SW 1271 (cell line): ENCODE data around the gene CREB5.
"Not testable (repeated sequence)": the region's sequence is repeated elsewhere in the genome, so short reads cannot be mapped to it uniquely, and the experiment has no call there.

Experiments used
- DNase-seq, 2 experiments: peaks; one replicate each; lab custom pipeline; 2025; lab: John Stamatoyannopoulos, UW

The CREB5 gene

DNA sequence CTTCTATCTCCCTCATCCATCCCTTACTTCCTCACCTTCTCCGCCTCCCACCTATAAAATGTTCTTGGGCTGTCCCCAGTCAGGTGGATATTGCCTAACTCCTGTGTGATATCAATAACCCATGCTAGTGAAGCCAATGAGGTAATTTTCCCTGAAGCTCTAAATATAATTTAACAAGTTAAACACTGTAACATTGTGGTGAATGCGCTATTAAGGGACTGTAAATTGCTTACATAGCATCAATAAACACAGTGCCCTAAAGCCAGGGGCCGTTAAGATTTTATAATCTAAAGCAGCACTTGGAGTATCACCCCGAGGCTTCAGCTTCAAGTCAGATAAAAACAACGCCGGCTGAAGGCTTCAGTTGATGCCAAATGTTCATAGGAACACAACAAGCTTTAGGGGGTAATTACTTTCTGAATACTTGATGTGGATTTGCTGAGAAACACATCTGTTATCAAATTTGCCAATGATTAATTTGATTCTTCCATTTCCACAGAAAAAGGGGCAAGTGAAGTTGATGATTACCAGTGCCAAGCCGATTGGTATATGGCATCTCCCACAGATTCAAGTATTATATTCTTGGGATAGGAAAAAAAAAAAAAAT is 138.4 kb downstream of the CREB5 start:
- DNase-seq, result no peak

DNA sequence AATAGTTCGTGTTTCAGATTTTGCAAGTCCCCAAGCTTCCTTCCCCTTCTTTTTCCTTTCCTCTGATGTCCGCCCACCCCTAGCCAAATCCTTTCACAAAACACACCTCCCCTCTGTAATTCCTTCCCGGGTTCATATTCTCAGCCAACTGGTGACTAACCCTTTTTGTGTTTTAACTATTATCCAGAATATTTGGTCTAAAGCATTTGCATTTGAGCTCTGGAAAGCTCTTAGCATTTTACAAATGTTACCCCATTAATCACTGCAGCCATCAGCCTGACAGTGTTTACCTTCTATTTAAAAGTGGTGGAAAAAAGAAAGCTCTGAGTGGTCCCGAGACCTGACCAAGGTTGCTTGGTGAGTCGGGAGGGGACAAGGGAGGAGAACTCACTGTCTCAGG is 139.0 kb downstream of the CREB5 start:
- DNase-seq, result no peak

DNA sequence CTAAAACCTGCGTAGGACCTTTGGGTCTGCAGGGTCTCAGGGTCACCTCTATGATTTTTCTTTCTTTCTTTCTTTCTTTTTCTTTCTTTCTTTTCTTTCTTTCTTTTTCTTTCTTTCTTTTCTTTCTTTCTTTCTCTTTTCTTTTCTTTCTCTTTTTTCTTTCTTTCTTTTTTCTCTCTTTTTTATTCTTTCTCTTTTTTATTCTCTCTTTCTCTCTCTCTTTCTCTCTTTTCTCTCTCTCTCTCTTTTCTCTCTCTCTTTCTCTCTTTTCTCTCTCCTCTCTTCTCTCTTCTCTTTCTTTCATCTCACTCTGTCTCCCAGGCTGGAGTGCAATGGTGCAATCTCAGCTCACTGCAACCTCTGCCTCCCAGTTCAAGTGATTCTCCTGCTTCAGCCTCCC is 139.4 kb downstream of the CREB5 start:
- not testable (repeated sequence) for DNase-seq

DNA sequence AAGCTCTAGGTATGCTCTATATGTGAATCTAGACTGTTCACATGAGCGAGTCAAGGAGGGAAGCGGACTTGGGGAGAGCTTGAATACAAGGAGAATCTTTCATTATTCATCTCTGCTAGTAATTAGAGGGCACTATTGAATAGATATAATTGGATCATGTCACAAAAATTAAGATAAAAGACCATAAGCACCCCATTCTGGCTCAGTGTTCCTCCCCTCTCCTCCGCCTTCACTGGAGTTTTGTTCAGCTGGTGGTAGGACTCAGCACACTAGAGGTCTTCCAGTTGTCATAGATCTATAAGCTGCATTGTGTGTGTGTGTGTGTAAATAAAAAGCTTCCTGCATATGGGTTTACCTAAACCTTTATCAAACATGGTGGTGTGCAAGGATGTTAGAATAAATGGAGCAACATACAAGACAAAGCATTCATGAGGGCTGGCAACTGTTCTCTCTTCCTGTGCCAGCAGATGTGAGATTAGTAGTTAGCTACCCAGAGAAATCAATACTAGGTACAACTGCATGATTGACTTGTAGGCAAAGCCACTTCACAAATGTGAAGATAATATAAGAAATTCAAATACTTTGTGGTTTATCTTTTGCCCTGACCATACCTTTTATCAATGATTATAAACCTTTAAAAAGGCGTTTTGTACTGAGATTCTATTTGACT is 142.6 kb downstream of the CREB5 start:
- DNase-seq, result no peak

DNA sequence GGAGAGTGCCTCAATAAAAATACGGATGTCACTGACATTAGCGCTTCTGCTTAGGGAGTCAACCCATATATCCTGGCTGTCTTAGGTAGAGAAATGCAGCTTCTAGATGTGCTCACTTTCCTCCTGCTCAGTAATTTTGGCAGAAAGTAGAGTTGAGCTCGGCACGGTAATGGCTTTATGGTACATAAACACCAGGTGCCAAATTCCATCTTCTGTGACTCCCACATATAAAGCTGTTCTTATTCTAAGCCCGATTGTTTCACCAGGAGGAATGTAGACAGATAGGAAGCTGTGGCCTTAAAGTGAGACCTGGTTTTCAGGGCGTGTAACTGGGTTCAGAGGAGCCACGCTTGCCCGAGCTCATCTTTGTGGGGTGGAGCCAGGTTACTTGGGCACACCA is 143.7 kb downstream of the CREB5 start:
- DNase-seq, result no peak

DNA sequence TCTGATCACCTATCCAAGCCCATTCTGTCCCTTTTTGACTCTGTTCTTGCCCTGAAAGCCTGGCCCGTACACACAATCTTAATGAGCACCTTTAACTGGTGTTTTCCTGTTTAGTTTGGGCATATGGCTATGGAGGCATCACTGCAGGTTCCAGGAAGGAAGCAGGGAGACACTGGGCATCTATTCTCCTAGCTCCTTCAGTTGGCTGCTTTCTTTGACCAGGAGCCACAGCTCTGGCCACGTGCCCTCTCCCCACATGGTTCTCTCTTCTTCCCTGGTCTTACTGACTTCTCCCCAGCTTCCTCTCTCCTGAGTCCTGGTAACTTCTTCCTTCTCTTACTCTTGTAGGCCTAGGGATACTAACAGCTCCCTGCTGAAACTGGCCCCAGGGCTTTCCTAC is 144.4 kb downstream of the CREB5 start:
- DNase-seq, result no peak

DNA sequence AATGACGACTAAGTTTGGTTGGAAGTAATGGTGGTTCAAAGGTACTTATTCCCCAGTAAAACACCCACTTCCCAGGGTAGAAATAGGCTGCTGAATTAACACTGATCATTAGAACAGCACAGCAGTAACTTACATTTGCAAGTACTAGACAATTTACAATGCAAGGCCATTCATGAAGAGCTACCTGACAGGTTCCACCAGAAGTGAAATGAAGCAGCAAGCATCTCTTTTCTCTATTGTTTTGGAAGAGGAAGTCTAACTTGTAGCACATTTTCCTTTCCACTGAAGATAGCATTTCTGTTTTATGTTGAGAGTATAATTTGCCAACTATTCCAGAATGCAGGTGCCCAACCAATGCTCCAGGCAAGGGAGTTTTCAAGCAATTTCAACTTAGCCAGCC is 145.9 kb downstream of the CREB5 start:
- DNase-seq, result no peak

DNA sequence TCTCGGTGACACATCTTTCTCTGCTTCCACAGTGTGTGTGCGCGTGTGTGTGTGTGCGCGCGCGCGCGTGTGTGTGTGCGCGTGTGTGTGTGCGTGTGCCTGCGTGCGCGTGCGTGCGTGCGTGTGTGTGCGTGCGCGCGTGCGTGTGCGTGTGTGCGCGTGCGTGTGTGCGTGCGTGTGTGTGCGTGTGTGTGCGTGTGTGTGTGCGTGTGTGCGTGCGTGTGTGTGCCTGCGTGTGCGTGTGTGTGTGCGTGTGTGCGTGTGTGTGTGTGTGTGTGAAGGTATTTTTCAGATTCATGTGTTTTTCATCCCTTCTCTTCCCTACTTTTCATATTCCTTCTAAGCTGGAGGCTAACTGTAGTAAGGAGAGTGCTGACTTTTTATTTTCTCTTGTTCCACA is 148.4 kb downstream of the CREB5 start:
- DNase-seq, result no peak

DNA sequence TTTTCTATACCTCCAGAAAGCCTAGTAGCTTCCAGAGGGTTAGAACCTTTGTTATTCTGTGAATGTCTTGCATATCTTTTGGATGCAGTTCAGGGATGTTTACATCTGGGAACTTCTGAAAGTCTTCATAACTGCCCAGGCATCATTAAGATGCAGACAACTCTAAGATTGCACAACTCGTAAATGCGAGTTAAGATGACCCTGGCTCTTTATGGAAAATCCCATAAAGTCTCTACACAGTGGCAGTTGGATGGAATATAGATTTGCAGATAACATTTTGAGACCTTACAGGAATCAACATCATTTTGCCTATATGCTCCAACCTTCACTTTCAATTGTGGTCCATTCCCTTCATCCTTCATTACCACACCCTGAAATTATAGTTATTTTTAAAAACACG is 151.7 kb downstream of the CREB5 start:
- DNase-seq, result no peak

DNA sequence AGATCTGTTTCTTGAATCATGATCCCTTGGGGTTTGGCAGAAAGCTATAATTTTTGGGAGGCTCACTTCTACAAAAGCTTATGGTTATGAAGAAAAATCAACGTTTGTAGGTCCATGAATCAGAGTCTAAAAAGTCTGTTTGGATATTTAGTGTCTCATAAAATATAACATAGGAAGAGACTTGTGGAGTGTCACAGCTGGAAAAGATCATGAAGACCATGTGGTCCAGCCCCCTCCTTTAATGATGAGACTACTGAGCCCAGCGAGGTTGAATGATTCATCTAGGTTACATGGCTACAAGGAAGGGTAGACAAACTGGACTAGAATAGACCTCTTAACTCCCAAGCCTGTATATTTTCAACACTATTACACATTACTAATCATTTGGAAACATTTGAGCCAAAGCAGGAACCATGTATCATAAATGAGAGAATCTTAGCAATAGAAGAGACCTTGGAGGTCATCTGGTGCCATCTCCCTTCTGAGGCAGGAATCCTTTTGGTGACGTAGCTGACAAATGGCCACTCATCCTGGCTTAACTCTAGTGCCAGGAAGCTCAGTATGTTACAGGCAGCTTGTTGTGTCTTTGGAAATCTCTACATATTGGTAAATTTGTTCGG is 152.5 kb downstream of the CREB5 start:
- no peak for DNase-seq

DNA sequence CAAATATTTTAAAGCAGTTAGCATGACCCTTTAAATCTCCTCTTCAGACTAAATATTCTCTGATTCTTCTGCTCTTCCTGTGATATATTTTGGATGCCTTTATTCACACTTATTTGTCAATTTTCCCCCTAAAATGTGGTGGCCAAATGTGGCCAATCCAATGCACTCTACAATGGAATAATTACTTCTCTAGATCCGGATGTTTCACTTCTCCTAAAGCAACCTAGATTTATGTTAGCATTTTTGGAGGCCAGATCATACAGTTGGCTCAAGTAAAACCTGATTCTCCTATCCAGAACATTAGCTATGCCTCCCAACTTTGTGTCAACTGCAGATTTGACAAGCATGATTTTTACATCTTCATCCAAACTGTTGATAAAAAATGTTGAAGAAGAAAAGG is 153.7 kb downstream of the CREB5 start:
- DNase-seq, result no peak

DNA sequence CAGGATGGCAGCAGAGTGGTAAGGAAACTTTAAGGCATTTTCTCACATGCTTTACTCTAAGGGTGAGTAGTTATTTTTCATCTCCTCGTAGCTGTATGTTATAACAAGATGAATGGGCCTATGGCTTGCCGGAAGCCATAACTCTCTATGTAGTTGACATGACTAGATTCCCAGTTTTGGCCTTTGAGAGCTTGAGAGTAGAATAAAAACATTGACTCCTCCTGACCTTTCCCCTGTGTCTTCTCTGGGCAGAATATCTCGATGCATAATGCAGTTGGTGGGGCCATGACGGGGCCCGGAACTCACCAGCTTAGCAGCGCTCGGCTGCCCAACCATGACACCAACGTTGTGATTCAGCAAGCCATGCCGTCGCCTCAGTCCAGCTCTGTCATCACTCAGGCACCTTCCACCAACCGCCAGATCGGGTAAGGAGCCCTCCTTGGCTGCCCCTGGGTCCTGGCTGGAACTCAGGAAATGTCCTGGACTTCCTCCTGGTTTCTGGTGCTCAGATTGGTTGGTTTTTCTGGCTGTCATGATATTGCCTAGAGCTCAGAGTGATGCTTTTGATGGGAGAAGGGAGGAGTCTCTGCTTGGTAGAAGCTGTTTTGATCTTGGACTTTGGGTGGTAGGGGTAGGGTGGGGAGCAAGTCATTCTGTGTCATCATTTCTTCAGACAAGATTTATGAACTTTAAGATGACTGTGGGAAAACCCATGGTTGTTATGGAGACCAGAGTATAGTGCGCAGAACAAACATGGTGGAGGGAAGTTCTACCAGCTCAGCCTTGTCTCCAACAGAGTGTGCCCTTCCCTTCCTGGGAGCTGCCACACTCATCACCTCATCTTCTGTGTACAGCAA is 158.0 kb downstream of the CREB5 start:
- DNase-seq, result no peak

DNA sequence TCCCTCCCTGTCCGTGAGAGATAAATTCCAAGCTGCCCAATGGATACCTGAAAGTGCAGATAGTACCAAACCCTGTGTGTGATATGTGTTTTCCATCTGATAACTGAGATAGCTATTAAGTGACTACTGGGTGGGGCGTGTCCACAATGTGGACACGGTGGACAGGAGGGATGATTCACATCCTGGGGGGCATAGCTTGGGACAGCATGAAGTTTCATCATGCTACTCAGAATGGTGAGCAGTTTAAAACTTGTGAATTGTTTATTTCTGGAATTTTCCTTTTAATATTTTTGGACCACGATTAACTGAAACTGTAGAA is 158.6 kb downstream of the CREB5 start:
- peak; percentile 3 to 6 for DNase-seq

DNA sequence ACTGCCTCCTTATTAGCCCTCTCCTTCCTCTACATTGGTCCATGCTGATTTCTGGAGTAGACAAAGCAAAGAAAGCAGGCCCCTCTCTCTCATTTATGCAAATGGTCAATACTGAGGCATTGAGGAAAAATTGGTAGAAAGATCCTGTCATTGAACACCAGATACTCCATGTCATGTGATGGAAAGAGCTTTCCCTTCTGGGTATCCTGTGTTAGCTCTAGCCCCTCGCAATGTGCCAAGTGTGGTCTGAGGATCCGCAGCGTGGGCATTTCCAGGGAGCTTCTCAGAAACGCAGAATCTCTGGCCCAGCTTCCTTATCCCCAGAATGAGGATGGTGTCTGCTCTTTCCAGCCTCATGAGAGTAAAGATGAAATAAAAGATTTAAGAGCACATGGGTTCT is 159.1 kb downstream of the CREB5 start:
- DNase-seq, result no peak

DNA sequence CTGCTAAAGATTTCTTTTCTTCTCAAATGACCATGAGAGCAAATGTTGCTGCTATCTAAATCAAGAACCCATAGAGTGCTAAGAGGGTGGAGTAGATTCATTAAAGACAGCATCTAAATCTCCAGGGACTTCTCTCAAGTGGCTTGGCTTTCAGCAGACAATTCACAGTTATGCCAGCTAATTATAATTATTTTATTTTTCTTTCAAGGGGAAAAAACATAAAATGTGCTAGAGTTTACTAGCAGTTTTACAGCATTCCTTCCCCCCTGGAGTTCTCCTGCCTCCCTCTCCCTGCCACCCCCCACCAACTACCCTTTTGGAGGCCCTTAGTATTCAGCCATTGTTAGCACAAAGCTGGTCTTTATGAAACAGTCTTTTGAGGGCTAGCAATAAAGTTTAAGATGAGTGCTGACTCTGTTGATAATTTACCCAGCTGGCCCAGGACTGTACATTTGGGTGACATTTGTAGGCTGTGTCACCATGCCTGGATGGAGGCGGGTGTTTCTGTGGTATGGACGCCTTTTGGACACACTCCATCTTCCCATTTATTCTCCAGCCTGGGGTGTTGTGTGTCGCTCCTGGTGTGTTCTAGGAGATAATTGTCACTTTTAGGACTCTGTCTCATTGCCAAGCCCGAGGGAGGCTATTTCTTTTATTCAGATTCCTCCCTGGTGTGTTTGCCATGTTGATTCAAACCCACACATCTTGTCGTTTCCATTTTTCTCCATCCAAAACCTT is 160.2 kb downstream of the CREB5 start:
- no peak for DNase-seq

DNA sequence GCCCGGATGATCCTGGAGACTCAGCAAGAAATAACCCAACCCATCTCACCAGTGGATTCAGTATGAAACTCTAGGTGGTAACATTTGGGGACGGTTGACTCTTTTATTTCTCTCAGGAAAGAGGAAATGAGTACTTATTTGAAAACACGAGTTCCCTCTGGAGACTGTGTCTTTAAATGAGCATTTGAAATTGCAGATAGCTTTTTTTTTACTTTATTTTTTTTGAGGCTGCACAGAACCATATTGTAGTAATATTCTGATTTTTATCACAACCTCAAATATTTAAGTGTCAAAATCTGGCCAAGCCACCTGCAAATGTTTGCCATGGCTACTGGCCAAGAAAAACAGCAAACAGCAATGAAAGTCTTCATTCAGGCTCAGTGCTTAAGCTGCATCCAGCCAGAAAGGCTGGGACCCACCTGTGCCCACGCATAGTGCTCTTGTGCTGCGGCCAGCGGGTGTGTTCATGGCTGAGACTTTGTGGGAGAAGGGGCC is 160.8 kb downstream of the CREB5 start:
- DNase-seq, result no peak

DNA sequence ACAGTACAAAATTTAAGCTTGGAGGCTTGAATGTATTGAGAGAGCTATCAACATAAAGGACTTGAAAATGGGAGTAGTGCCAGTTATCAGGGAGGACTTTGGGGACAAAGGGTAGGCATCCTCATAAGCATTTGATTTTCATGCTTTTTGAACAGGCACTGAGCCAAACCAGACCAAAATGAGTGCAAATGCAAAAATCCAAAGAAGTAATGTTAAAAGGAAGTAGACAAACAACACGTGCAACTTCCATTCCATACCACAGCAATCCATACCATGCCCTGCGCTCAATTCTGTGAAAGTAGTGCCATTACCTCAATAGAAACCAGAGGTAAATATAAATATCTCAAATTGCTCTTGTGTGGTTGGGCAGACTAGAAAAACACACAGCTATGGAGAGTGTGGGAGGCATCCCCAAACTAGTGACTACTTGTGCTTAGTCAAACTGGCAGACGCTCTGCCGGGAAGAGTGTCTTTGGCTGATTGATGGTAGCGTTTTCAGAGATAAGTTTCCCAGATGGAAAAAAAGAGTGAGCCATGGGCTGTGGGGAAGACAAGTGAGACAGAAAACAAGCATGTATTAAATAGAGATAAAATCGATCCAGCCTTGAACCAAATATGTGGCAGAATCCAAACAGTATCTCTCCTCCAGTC is 161.5 kb downstream of the CREB5 start:
- no peak for DNase-seq

DNA sequence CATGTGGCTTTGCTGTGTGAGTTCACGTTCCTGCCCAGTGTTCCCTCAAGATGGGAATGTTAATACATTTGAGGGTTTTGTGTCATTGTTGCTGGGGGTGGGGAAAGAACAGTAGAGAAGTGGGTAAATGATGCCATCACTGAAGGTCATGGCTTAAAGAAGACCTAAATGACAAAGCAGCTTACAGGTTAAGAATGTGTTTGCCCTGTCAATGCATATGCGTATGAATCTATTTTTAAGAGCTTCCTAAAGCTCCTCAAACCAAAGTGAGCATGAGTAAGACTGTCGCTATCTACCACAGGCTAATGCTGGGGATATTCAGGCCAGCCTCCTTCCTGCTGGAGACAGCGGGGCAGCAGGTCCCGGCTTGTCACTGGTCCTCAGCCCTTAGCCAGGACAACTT is 162.9 kb downstream of the CREB5 start:
- no peak for DNase-seq

DNA sequence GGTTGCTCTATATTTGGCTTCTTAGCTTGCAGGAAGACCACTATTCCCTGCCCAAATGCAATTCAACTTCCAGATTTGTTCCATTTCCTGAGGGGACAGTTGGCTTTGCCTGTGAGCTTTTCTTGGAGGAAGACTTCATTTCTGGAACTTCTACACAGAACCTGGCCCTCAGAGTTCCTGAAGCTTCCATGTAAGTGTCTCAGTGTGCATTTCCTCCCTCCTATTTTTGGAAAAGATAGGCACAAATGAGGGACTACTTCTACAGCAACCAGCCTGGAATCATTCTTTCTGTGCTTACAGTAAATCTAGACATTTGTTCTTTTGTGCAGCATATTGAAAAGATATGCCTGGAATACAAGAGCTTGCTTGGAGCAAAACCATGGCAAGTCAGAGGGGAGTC is 164.3 kb downstream of the CREB5 start:
- DNase-seq, result no peak

DNA sequence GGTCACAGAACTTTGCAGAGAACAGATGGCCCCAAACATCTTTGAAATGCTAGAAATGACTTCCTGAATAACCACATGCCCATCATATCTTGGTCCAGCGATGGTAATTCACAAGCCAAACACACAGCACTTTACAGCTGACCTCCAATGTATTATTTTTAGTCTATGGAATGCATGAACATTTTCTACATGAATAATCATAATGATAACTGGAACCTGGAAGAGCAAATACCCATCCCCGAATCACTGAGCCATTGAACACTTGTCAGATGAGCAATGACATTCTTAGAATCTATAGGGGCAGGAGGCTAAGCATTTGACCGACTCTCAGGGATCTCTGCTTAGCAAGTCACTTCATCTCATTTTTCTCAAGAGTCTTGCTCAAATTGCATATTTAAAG is 167.3 kb downstream of the CREB5 start:
- no peak for DNase-seq

DNA sequence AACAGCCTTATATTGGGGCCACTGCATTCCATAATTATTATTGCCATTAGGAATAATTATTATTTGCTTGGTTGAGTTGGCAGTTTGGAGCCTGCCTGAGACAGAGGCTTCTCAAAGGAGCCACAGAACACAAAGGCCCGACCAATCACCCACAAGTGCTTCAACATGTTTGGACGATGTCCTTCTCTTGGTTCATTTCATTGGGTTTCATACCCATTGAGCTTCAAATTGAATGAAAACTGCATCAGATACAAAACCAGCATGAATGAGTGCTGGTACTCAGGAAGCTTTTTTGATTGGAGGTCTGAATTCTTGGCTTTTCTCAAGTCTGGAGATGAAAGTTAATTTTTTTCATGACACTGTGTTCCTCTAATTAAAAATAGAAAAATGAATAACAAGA is 168.3 kb downstream of the CREB5 start:
- DNase-seq, result no peak

DNA sequence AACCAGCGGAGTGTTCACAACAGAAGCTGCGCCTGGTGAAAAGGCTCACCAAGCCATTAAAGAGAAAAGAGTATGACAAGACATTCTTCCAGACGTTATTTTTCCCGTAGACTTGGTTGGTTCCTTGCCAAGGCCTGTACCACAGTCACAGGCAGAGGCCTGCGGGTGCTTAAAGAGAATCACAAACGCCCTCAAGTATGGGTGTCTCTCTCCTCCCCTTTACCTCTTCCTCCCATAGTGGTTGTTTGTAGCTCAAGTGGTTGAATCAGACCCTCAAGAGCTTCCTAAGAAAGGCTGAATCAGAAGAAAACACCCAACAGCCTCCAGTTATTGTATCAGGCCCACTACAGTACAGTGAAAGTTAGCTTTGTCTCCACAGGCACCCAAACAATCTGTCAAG is 169.0 kb downstream of the CREB5 start:
- DNase-seq, result no peak
